ENCODE data around the gene KCNA3. TPM values are rescaled to one million over a fixed set of nuclear protein-coding genes. Genes with fewer than 3 reads are reported as not detected.

The KCNA3 gene
- total RNA-seq, 1 donor from 2014 or later, result not detected

- no peak for TF ChIP-seq CTCF (conservative IDR thresholded peaks at IDR 0.05; ENCODE audit: low read depth, low read length)
- DNase-seq (ENCODE audit: low read depth), result no peak
- H3K4me3 ChIP-seq (ENCODE audit: low read depth, low read length), result no peak overlapping the region
Measured at GRCh38 chr1:110637475-110637874, 37.3 kb downstream of the KCNA3 start.

DNA sequence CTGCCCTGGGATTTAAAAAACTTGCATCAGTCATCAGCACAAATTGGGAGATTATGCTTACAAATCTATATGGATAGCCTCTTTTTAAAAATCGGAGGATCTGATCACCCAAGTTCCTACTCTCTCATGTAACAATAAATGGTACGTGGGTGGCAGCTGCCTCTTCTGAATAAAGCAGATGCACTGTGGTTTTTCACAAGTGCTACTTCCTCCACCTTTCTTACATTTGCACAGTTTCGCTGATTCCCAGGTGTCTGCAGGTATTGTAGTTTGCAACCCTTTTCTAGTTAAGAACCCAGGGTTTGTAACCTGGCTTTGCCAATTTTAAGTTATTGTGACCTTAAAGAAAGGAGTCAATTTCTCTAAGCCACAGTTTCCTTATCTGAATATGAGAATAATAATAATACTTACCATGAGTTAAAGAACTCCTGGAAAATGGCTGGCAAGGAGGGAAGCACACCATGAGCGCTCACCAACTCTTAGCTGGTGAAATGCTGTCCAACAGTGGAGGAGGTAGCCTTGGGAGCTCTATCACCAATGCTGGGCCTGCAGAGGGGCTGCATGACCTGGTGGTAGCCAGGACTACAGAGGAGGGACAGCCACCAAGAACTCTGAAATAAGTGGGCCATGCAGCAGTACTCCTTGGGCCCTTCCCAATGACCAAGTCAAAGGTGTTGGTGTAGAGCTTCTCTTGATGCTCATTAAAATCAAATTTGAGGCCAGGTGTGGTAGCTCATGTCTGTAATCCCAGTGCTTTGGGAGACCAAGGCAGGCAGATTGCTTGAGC is 38.4 kb downstream of the KCNA3 start:
- H3K4me3 ChIP-seq (ENCODE audit: low read depth, low read length), result no peak overlapping the region
- no peak for TF ChIP-seq CTCF (conservative IDR thresholded peaks at IDR 0.05; ENCODE audit: low read depth, low read length)
- DNase-seq (ENCODE audit: low read depth), result no peak

- DNase-seq (ENCODE audit: low read depth), result no peak
- H3K4me3 ChIP-seq (ENCODE audit: low read depth, low read length), result no peak overlapping the region
- TF ChIP-seq CTCF (conservative IDR thresholded peaks at IDR 0.05; ENCODE audit: low read depth, low read length), result no peak
Measured at GRCh38 chr1:110635434-110635833, 39.3 kb downstream of the KCNA3 start.

GRCh38 chr1:110634455-110635311 is 40.1 kb downstream of the KCNA3 start:
- no peak for DNase-seq (ENCODE audit: low read depth)
- no peak for TF ChIP-seq CTCF (conservative IDR thresholded peaks at IDR 0.05; ENCODE audit: low read depth, low read length)
- H3K4me3 ChIP-seq (ENCODE audit: low read depth, low read length), result no peak overlapping the region

GRCh38 chr1:110634086-110634454 is 40.7 kb downstream of the KCNA3 start:
- no peak overlapping the region for H3K4me3 ChIP-seq (ENCODE audit: low read depth, low read length)
- TF ChIP-seq CTCF (conservative IDR thresholded peaks at IDR 0.05; ENCODE audit: low read depth, low read length), result no peak
- no peak for DNase-seq (ENCODE audit: low read depth)

- no peak for DNase-seq (ENCODE audit: low read depth)
- H3K4me3 ChIP-seq (ENCODE audit: low read depth, low read length), result no peak overlapping the region
- no peak for TF ChIP-seq CTCF (conservative IDR thresholded peaks at IDR 0.05; ENCODE audit: low read depth, low read length)
Measured at GRCh38 chr1:110633646-110634030, 41.1 kb downstream of the KCNA3 start.
